Measurements from ENCODE around the gene CRHR1. TPM values are rescaled to one million over a fixed set of nuclear protein-coding genes. Genes with fewer than 3 reads are reported as not detected.

CRHR1 gene
- total RNA-seq, 1 experiment from 2014 or later: 1.6 TPM

GRCh38 chr17:45857977-45858708 is 74.0 kb downstream of the CRHR1 start:
- Mint-ChIP-seq H3K9me3 (peaks cover 21% of the 10 kb centered on the region), H3K27ac (no peak overlapping the region), H3K36me3 (no peaks in the 10 kb centered on the region), H3K4me1 (no peaks in the 10 kb centered on the region), H3K4me3 (no peak overlapping the region), H3K27me3 (ENCODE audit: low read depth) (peaks cover 11% of the 10 kb centered on the region)
- DNase-seq (ENCODE audit: low spot score) (peak; percentile 61), ATAC-seq (peak; percentile 77)
- POLR2A ChIA-PET: interaction anchor here (0.5 kb wide), 1 partner anchor 1112 kb away, joined by 4 read pairs; no protein-coding TSS in a partner anchor
- CTCF ChIA-PET: interaction anchor here (0.8 to 1.6 kb wide), 6 partner anchors 8 to 218 kb away, joined by 3 to 12 read pairs (median 5); partner anchors contain the start of gene CRHR1
- TF ChIP-seq ZBTB21 (CRISPR knock-in tag; IDR thresholded peaks at IDR 0.05; ENCODE audit: borderline replicate concordance) (no peak), TEAD1 (CRISPR knock-in tag; IDR thresholded peaks at IDR 0.05) (peak; percentile 92), ARID4B (CRISPR knock-in tag; IDR thresholded peaks at IDR 0.05; ENCODE audit: borderline replicate concordance) (0 out of 2 replicates have a peak, but pooled peaks have one; percentile 64), SOX15 (CRISPR knock-in tag; IDR thresholded peaks at IDR 0.05) (no peak), TEAD4 (CRISPR knock-in tag; IDR thresholded peaks at IDR 0.05) (peak; percentile 95), CDX4 (CRISPR knock-in tag; IDR thresholded peaks at IDR 0.05; ENCODE audit: borderline replicate concordance) (no peak), OVOL2 (CRISPR knock-in tag; IDR thresholded peaks at IDR 0.05; ENCODE audit: borderline replicate concordance) (no peak), SMAD4 (CRISPR knock-in tag; IDR thresholded peaks at IDR 0.05) (peak; percentile 68; the same call in 1 of the 2 replicates), USF1 (CRISPR knock-in tag; IDR thresholded peaks at IDR 0.05) (peak; percentile 33; the same call in 1 of the 2 replicates), JUN (CRISPR knock-in tag; IDR thresholded peaks at IDR 0.05) (0 out of 2 replicates have a peak, but pooled peaks have one; percentile 58), ZNF232 (CRISPR knock-in tag; IDR thresholded peaks at IDR 0.05) (no peak), AFF4 (CRISPR knock-in tag; IDR thresholded peaks at IDR 0.05; ENCODE audit: borderline replicate concordance) (no peak)

- no peak for ATAC-seq
- CTCF ChIA-PET: interaction anchor here (1.8 kb wide), 1 partner anchor 9 kb away, joined by 6 read pairs; no protein-coding TSS in a partner anchor
- H3K9me3 Mint-ChIP-seq: peaks cover 24% of the 10 kb centered on the region
- no peaks in the 10 kb centered on the region for H3K36me3 Mint-ChIP-seq
- no peak overlapping the region for H3K27ac Mint-ChIP-seq
- H3K4me1 Mint-ChIP-seq: peaks cover 21% of the 10 kb centered on the region
- DNase-seq (ENCODE audit: low spot score): no peak
- POLR2A ChIA-PET: no interaction called here
- peaks cover 10% of the 10 kb centered on the region for H3K27me3 Mint-ChIP-seq (ENCODE audit: low read depth)
- H3K4me3 Mint-ChIP-seq: no peak overlapping the region
- TF ChIP-seq TEAD4 (CRISPR knock-in tag; IDR thresholded peaks at IDR 0.05): no peak
- TF ChIP-seq ZNF416 (CRISPR knock-in tag; IDR thresholded peaks at IDR 0.05): no peak
- no peak for TF ChIP-seq GRHL2 (CRISPR knock-in tag; IDR thresholded peaks at IDR 0.05; ENCODE audit: insufficient replicate concordance, severe bottlenecking)
- TF ChIP-seq ELF4 (CRISPR knock-in tag; IDR thresholded peaks at IDR 0.05; ENCODE audit: low read depth): no peak
- TF ChIP-seq TCF7 (CRISPR knock-in tag; IDR thresholded peaks at IDR 0.05; ENCODE audit: low read depth): no peak
- TF ChIP-seq ZNF219 (CRISPR knock-in tag; IDR thresholded peaks at IDR 0.05; ENCODE audit: borderline replicate concordance): no peak
- TF ChIP-seq NFYB (CRISPR knock-in tag; conservative IDR thresholded peaks at IDR 0.05; ENCODE audit: low read depth): no peak
- TF ChIP-seq ZBTB43 (CRISPR knock-in tag; IDR thresholded peaks at IDR 0.05): no peak
Measured at GRCh38 chr17:45861165-45861564, 77.0 kb downstream of the CRHR1 start.
